Neural progenitor cell (in vitro differentiated cells): ENCODE measurements around the gene HTR1D. TPM values are rescaled to one million over a fixed set of nuclear protein-coding genes. Genes with fewer than 3 reads are reported as not detected.

Experiments
- DNase-seq: peaks from one replicate; pipeline ENCODE4 v3.0.0-alpha.2; 2016; ENCODE audit warnings: low spot score
- H2AFZ ChIP-seq: fragments of 200-600 bp; sonication (generic); replicated peaks from 2 replicates; pipeline ENCODE4 v1.6.1; 2016; ENCODE audit warnings: antibody characterized with exemption
- H3F3A ChIP-seq: fragments of 200-600 bp; sonication (generic); 2 replicates; pipeline ENCODE4 v1.6.1; 2016; ENCODE audit warnings: antibody characterized with exemption, low read depth
- H3K27ac ChIP-seq: fragments of 200-600 bp; sonication (generic); 2 replicates; pipeline ENCODE4 v1.5.1; 2016; ENCODE audit warnings: mild to moderate bottlenecking
- H3K27me3 ChIP-seq: fragments of 200-600 bp; sonication (generic); 2 replicates; pipeline ENCODE4 v1.6.1; 2016; ENCODE audit warnings: mild to moderate bottlenecking, moderate library complexity
- H3K36me3 ChIP-seq: fragments of 200-600 bp; sonication (generic); 2 replicates; pipeline ENCODE4 v1.5.1; 2016
- H3K4me1 ChIP-seq: fragments of 200-600 bp; sonication (generic); 2 replicates; pipeline ENCODE4 v1.6.1; 2016; ENCODE audit warnings: mixed run types
- H3K4me2 ChIP-seq: fragments of 200-600 bp; sonication (generic); 2 replicates; pipeline ENCODE4 v1.6.1; 2016
- H3K4me3 ChIP-seq: fragments of 200-600 bp; sonication (generic); 2 replicates; pipeline ENCODE4 v1.5.1; 2016
- H3K79me2 ChIP-seq: fragments of 200-600 bp; sonication (generic); 2 replicates; pipeline ENCODE4 v1.6.1; 2016; ENCODE audit warnings: low read depth
- H3K9ac ChIP-seq: fragments of 200-600 bp; sonication (generic); 2 replicates; pipeline ENCODE4 v1.6.1; 2016
- H3K9me3 ChIP-seq: fragments of 200-600 bp; sonication (generic); 2 replicates; pipeline ENCODE4 v1.5.1; 2016; ENCODE audit warnings: low read depth
- H4K20me1 ChIP-seq: fragments of 200-600 bp; sonication (generic); 2 replicates; pipeline ENCODE4 v1.6.1; 2016; ENCODE audit warnings: low read depth
- H3K27ac Mint-ChIP-seq: 3 replicates; pipeline ENCODE4 v1.8.0; 2021; ENCODE audit warnings: mixed read lengths
- H3K27me3 Mint-ChIP-seq: 2 replicates; pipeline ENCODE4 v1.8.0; 2022; ENCODE audit warnings: low read depth, mild to moderate bottlenecking, inconsistent platforms, moderate library complexity, mixed read lengths; ENCODE audit not compliant: insufficient read depth
- H3K36me3 Mint-ChIP-seq: 3 replicates; pipeline ENCODE4 v1.8.0; 2021; ENCODE audit warnings: mixed read lengths
- H3K4me1 Mint-ChIP-seq: 3 replicates; pipeline ENCODE4 v1.8.0; 2021; ENCODE audit warnings: mixed read lengths
- H3K4me3 Mint-ChIP-seq: 3 replicates; pipeline ENCODE4 v1.8.0; 2021; ENCODE audit warnings: mild to moderate bottlenecking, moderate library complexity, mixed read lengths
- H3K9me3 Mint-ChIP-seq: 3 replicates; pipeline ENCODE4 v1.8.0; 2020; ENCODE audit warnings: mixed read lengths
- EZH2 ChIP-seq: fragments of 200-600 bp; sonication (generic); IDR thresholded peaks from 2 replicates; pipeline ENCODE4 v1.6.1; 2017; ENCODE audit warnings: antibody characterized with exemption, mild to moderate bottlenecking, moderate library complexity
- EZH2phosphoT487 ChIP-seq: fragments of 200-600 bp; sonication (generic); IDR thresholded peaks from 2 replicates; pipeline ENCODE4 v1.6.1; 2017; ENCODE audit warnings: antibody characterized with exemption
- total RNA-seq: library from RNA; depleted of rRNA; stranded (reverse); fragments of >200 nt; gene quantifications from 2 replicates; pipeline ENCODE4 v1.2.3, GENCODE V29; 2015; ENCODE audit warnings: low replicate concordance
- TF ChIP-seq, protein P1 (sequence below): fragments of 200-600 bp; sonication (generic); IDR thresholded peaks from 2 replicates; pipeline ENCODE4 v1.5.1; 2017; ENCODE audit warnings: antibody characterized with exemption, mild to moderate bottlenecking

HTR1D gene
- total RNA-seq, 1 donor from 2014 or later, result 1.1 TPM

DNA sequence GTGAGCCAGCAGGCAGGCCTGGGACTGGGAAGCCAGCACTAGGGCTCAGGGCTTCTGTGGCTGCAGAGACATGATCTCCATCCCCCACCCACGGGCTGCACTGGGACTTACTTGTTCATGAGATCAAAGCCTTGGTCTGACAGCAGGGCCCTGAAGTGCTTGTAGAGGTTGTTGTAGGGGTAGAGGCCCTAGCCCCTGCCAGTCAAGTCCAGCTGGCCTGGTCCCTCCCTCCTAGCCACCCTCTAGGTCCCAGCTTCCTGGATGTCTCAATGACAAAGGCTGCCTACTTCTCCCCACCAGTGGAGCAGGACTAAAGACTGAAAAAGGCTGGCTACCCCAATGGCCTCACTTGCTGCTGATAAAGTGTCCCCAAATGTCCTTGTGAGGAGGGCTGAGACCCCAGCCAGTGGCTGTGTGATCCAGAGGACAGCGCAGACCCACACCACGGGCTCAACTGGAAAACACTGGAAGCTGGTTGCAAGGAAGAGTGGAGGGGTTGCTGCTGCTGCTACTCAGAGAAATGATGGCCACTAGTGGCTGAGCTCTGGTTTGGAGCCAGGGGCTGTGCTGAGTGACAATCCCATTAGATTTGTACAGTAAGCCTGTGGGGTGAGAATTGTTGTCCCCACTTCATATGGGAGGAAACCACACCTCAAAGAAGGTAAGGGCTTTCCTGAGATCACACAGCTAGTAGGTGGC lies 1.4 kb downstream of the HTR1D start:
- Histone ChIP-seq H3F3A (peaks cover 20% of the 10 kb centered on the region), H4K20me1 (peaks cover 5% of the 10 kb centered on the region), H3K4me1 (no peaks in the 10 kb centered on the region), H3K9me3 (no peaks in the 10 kb centered on the region), H3K9ac (no peak overlapping the region), H3K79me2 (no peaks in the 10 kb centered on the region), H3K4me3 (no peak overlapping the region), H3K27me3 (peaks cover 31% of the 10 kb centered on the region), H3K4me2 (peak overlapping the region; percentile 84), H2AFZ (no peak overlapping the region), H3K36me3 (no peaks in the 10 kb centered on the region), H3K27ac (no peak overlapping the region)
- TF ChIP-seq, protein P1, sequence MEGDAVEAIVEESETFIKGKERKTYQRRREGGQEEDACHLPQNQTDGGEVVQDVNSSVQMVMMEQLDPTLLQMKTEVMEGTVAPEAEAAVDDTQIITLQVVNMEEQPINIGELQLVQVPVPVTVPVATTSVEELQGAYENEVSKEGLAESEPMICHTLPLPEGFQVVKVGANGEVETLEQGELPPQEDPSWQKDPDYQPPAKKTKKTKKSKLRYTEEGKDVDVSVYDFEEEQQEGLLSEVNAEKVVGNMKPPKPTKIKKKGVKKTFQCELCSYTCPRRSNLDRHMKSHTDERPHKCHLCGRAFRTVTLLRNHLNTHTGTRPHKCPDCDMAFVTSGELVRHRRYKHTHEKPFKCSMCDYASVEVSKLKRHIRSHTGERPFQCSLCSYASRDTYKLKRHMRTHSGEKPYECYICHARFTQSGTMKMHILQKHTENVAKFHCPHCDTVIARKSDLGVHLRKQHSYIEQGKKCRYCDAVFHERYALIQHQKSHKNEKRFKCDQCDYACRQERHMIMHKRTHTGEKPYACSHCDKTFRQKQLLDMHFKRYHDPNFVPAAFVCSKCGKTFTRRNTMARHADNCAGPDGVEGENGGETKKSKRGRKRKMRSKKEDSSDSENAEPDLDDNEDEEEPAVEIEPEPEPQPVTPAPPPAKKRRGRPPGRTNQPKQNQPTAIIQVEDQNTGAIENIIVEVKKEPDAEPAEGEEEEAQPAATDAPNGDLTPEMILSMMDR, result no peak
- TF ChIP-seq EZH2 (no peak), EZH2phosphoT487 (no peak)
- Mint-ChIP-seq H3K27ac (no peak overlapping the region), H3K4me3 (peak overlapping the region; percentile 77), H3K9me3 (peaks cover 2% of the 10 kb centered on the region), H3K27me3 (peaks cover 37% of the 10 kb centered on the region), H3K4me1 (peaks cover 14% of the 10 kb centered on the region), H3K36me3 (no peaks in the 10 kb centered on the region)
- no peak for DNase-seq

DNA sequence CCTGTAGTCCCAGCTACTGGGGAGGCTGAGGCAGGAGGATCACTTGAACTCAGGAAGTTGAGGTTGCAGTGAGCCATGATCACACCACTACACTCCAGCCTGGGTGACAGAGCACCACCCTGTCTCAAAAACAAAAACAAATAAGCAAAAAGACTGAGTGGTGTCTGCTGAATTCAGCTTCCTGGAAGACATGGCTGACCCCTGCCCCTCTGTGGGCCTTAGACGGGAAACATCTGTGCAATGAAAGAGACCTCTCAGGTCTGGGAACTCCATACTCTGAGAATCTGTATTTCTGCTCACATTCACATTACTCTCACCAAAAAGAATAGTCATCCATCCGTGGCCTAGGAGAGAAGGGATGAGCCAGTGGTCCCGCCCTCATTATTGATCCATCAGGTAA lies 2.0 kb downstream of the HTR1D start:
- peaks cover 14% of the 10 kb centered on the region for H3K4me1 Mint-ChIP-seq
- no peak overlapping the region for H2AFZ ChIP-seq
- H3K4me1 ChIP-seq, result no peaks in the 10 kb centered on the region
- peaks cover 2% of the 10 kb centered on the region for H3K9me3 Mint-ChIP-seq
- H3K27me3 ChIP-seq, result peaks cover 31% of the 10 kb centered on the region
- peaks cover 20% of the 10 kb centered on the region for H3F3A ChIP-seq
- no peaks in the 10 kb centered on the region for H3K9me3 ChIP-seq
- H3K36me3 ChIP-seq, result no peaks in the 10 kb centered on the region
- no peak overlapping the region for H3K27ac ChIP-seq
- H4K20me1 ChIP-seq, result peaks cover 5% of the 10 kb centered on the region
- H3K9ac ChIP-seq, result no peak overlapping the region
- H3K36me3 Mint-ChIP-seq, result no peaks in the 10 kb centered on the region
- TF ChIP-seq, protein P1, result no peak
- TF ChIP-seq EZH2phosphoT487 (no peak), EZH2 (no peak)
- no peak overlapping the region for H3K4me3 ChIP-seq
- H3K79me2 ChIP-seq, result no peaks in the 10 kb centered on the region
- no peak overlapping the region for H3K4me3 Mint-ChIP-seq
- no peak for DNase-seq
- no peak overlapping the region for H3K27ac Mint-ChIP-seq
- H3K27me3 Mint-ChIP-seq, result peaks cover 35% of the 10 kb centered on the region
- no peak overlapping the region for H3K4me2 ChIP-seq

DNA sequence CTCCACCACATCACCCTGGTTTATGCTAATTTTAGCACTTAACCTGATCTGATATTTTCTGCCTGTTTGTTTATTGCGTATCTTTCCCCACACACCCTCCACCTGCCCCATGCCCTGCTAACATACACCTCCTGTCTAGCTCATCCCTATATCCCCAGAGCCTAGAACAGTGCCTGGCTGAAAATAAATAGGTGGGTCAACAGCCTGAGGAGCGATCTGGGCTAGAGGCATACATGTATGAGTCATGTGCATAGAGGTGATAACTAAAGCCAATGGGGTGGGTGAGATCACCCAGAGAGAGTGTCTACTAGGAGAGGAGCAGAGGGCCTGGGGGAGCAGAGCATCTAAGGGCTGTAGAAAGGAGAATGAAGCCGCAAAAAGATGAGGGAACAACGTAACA lies 2.7 kb downstream of the HTR1D start:
- peaks cover 34% of the 10 kb centered on the region for H3K27me3 Mint-ChIP-seq
- no peak overlapping the region for H2AFZ ChIP-seq

More for the DNA sequence above, 2.7 kb downstream of the HTR1D start:
- DNase-seq, result no peak
- no peaks in the 10 kb centered on the region for H3K79me2 ChIP-seq
- H3K4me1 ChIP-seq, result no peaks in the 10 kb centered on the region
- Mint-ChIP-seq H3K4me3 (no peak overlapping the region), H3K27ac (no peak overlapping the region), H3K9me3 (peaks cover 2% of the 10 kb centered on the region), H3K4me1 (peaks cover 14% of the 10 kb centered on the region), H3K36me3 (no peaks in the 10 kb centered on the region)
- TF ChIP-seq, protein P1, result no peak
- TF ChIP-seq EZH2phosphoT487 (no peak), EZH2 (no peak)
- H3K36me3 ChIP-seq, result no peaks in the 10 kb centered on the region
- no peaks in the 10 kb centered on the region for H3K9me3 ChIP-seq
- peaks cover 20% of the 10 kb centered on the region for H3F3A ChIP-seq
- H3K4me3 ChIP-seq, result no peak overlapping the region
- no peak overlapping the region for H3K4me2 ChIP-seq
- H4K20me1 ChIP-seq, result peaks cover 5% of the 10 kb centered on the region
- peaks cover 31% of the 10 kb centered on the region for H3K27me3 ChIP-seq
- H3K9ac ChIP-seq, result no peak overlapping the region
- no peak overlapping the region for H3K27ac ChIP-seq
